SU-DHL-6 (cell line): ENCODE results near the gene PLXNA2.

Experiments used
- H2AFZ ChIP-seq: fragments of 200-600 bp; sonication (generic); 2 replicates; pipeline ENCODE4 v1.6.1; 2014; ENCODE audit warnings: low read depth, mild to moderate bottlenecking, moderate library complexity, mixed read lengths, antibody characterized with exemption, low read length; ENCODE audit not compliant: severe bottlenecking
- H3F3A ChIP-seq: fragments of 200-600 bp; shearing (Covaris generic); 2 replicates; pipeline ENCODE4 v1.6.0; 2016; ENCODE audit warnings: antibody characterized with exemption, mild to moderate bottlenecking; ENCODE audit not compliant: insufficient read depth
- H3K27ac ChIP-seq: fragments of 200-600 bp; sonication (generic); 2 replicates; pipeline ENCODE4 v1.5.1; 2016; ENCODE audit warnings: low read depth, mild to moderate bottlenecking, low read length, moderate library complexity, mixed read lengths
- H3K27me3 ChIP-seq: fragments of 200-600 bp; sonication (generic), shearing (Covaris generic); 2 replicates; pipeline ENCODE4 v1.6.0; 2014; ENCODE audit warnings: mild to moderate bottlenecking, low read length
- H3K36me3 ChIP-seq: fragments of 200-600 bp; sonication (generic); 2 replicates; pipeline ENCODE4 v1.6.1; 2014; ENCODE audit warnings: mild to moderate bottlenecking, low read length, mixed read lengths
- H3K4me2 ChIP-seq: fragments of 300-600, 200-600 bp; shearing (Covaris generic), sonication (generic); 2 replicates; pipeline ENCODE4 v1.6.0; 2014; ENCODE audit warnings: low read length, low read depth, mild to moderate bottlenecking; ENCODE audit not compliant: poor library complexity, severe bottlenecking
- H3K4me3 ChIP-seq: fragments of 200-600 bp; sonication (generic); 2 replicates; pipeline ENCODE4 v1.5.1; 2014; ENCODE audit warnings: antibody characterized with exemption, low read length, mild to moderate bottlenecking, mixed read lengths; ENCODE audit not compliant: insufficient read depth, poor library complexity, severe bottlenecking
- H3K79me2 ChIP-seq: fragments of 200-600 bp; sonication (generic); 2 replicates; pipeline ENCODE4 v1.6.1; 2014; ENCODE audit warnings: mild to moderate bottlenecking, low read length, moderate library complexity; ENCODE audit not compliant: insufficient read depth
- H3K9ac ChIP-seq: fragments of 200-600 bp; sonication (generic); 2 replicates; pipeline ENCODE4 v1.7.0; 2014; ENCODE audit warnings: mild to moderate bottlenecking, low read length
- H3K9me2 ChIP-seq: fragments of 200-600 bp; sonication (generic); replicated peaks from 2 replicates; pipeline ENCODE4 v1.6.1; 2014; ENCODE audit warnings: low read length; ENCODE audit not compliant: insufficient read depth
- H3K9me3 ChIP-seq: fragments of 200-600 bp; sonication (generic); 2 replicates; pipeline ENCODE4 v1.6.1; 2014; ENCODE audit warnings: low read length, mixed read lengths; ENCODE audit not compliant: insufficient read depth
- H4K20me1 ChIP-seq: fragments of 200-600 bp; sonication (generic); 2 replicates; pipeline ENCODE4 v1.6.1; 2014; ENCODE audit warnings: low read depth, mild to moderate bottlenecking, antibody characterized with exemption, low read length, moderate library complexity, mixed read lengths
- CTCF ChIP-seq: fragments of 200-600 bp; sonication (generic); IDR thresholded peaks from one replicate; pipeline ENCODE4 v1.5.1; 2017; ENCODE audit warnings: antibody characterized with exemption, mild to moderate bottlenecking, low read length, moderate library complexity; ENCODE audit not compliant: insufficient read depth, poor library complexity, severe bottlenecking
- EZH2phosphoT487 ChIP-seq: fragments of 200-600 bp; sonication (generic), shearing (Covaris generic); conservative IDR thresholded peaks from 2 replicates; pipeline ENCODE4 v1.6.1; 2018; ENCODE audit warnings: mild to moderate bottlenecking, antibody characterized with exemption, low read length, moderate library complexity, mixed read lengths

Gene PLXNA2

DNA sequence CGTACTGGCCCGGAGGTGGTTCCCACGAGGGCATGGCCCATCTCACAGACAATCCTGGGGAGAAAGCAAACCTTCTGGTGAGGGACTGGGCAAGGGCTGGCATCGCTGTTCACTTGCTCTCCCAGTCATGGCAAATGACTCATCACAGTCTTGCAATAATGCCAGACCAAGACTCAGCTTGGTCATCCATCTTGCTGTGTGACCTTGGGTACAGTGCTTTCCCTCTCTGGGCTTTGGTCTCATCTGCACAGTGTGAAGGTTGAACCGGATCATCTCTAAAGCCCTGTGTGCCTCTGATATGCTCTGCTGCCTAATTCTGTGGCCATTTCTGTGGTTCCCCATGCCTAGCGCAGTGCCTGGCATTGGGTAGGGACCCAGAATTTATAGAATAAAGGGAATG lies 189.7 kb downstream of the PLXNA2 start:
- Histone ChIP-seq H3K9me2 (no peaks in the 10 kb centered on the region), H3K9me3 (no peaks in the 10 kb centered on the region), H3K79me2 (no peaks in the 10 kb centered on the region), H3K36me3 (no peaks in the 10 kb centered on the region), H3K27ac (no peak overlapping the region), H4K20me1 (no peaks in the 10 kb centered on the region), H3K9ac (no peak overlapping the region), H2AFZ (no peak overlapping the region), H3F3A (no peaks in the 10 kb centered on the region), H3K4me2 (no peak overlapping the region), H3K4me3 (no peak overlapping the region), H3K27me3 (no peaks in the 10 kb centered on the region)
- TF ChIP-seq EZH2phosphoT487 (no peak), CTCF (no peak)

GRCh38 chr1:208053661-208054060 lies 190.5 kb downstream of the PLXNA2 start:
- TF ChIP-seq CTCF (no peak), EZH2phosphoT487 (no peak)
- no peak overlapping the region for H3K9ac ChIP-seq
- no peak overlapping the region for H3K27ac ChIP-seq
- H2AFZ ChIP-seq: no peak overlapping the region
- H3K9me2 ChIP-seq: no peaks in the 10 kb centered on the region
- no peaks in the 10 kb centered on the region for H3K36me3 ChIP-seq
- H3K4me3 ChIP-seq: no peak overlapping the region
- H4K20me1 ChIP-seq: no peaks in the 10 kb centered on the region
- H3F3A ChIP-seq: no peaks in the 10 kb centered on the region
- H3K4me2 ChIP-seq: no peak overlapping the region
- H3K9me3 ChIP-seq: no peaks in the 10 kb centered on the region
- H3K79me2 ChIP-seq: no peaks in the 10 kb centered on the region
- no peaks in the 10 kb centered on the region for H3K27me3 ChIP-seq

DNA sequence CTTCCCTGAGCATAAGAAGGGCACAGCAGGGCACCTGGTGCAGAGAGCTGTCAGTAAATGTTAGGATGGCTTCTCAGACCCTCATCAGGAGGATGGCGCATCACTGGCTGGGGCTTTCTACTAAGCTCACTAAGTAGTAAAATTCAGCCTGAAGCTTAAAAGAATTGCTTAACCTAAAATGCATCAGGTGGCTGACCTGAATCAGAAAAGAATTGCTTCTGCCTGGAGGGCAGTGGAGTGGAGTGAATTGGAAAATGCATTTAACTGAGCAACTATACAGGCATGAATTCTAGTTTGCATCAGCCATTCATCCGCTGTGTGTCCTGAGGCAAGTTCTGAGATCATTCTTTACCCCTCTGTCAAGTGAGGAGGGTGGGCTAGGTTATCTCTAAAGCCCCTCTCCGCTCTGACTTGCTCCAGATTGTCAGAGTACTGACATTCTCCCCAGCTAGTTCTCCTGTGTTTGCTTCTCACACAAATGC lies 191.2 kb downstream of the PLXNA2 start:
- no peak overlapping the region for H3K4me2 ChIP-seq
- TF ChIP-seq EZH2phosphoT487: no peak
- no peak for TF ChIP-seq CTCF
- H3K27me3 ChIP-seq: no peaks in the 10 kb centered on the region

DNA sequence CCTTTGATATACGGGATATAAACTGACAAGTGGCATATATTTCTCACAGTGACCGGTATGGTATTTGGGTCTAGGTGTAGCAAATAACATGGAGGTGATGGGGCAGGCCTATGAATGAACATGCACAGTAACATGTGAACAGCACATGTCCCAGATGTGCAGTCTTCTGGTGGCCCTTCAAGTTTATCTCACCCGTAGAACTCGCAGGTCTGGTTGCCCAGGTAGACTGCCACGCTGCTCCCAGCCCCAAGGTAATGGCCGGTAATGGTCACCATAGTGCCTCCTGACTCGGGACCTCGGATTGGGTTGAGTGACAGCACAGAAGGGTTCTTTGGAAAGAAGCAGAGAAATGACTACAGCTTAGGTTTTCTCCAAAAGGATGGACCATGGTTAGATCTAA lies 192.0 kb downstream of the PLXNA2 start:
- Histone ChIP-seq H2AFZ (no peak overlapping the region), H3K9ac (no peak overlapping the region), H3K27ac (no peak overlapping the region), H3K4me3 (no peak overlapping the region), H3K36me3 (no peaks in the 10 kb centered on the region), H4K20me1 (no peaks in the 10 kb centered on the region), H3K79me2 (no peaks in the 10 kb centered on the region), H3K9me3 (no peaks in the 10 kb centered on the region), H3K4me2 (no peak overlapping the region), H3F3A (no peaks in the 10 kb centered on the region), H3K27me3 (no peaks in the 10 kb centered on the region), H3K9me2 (no peaks in the 10 kb centered on the region)
- TF ChIP-seq EZH2phosphoT487 (no peak), CTCF (no peak)

More for the DNA sequence above, 191.2 kb downstream of the PLXNA2 start:
- Histone ChIP-seq H3K9me3 (no peaks in the 10 kb centered on the region), H3K9ac (no peak overlapping the region), H3F3A (no peaks in the 10 kb centered on the region), H3K79me2 (no peaks in the 10 kb centered on the region), H2AFZ (no peak overlapping the region), H3K36me3 (no peaks in the 10 kb centered on the region), H3K4me3 (no peak overlapping the region), H3K9me2 (no peaks in the 10 kb centered on the region), H3K27ac (no peak overlapping the region), H4K20me1 (no peaks in the 10 kb centered on the region)
